SK-N-SH treated with all-trans-retinoic acid at 6 μM for 48 hours (cell line): ENCODE results near the gene TOX2.
A peak's percentile ranks its signal among the peaks of the same experiment; 100 is the strongest.

Source experiments
- ATAC-seq: fragments of 200-7000 bp; cut with Tn5 transposase; 3 replicates; pipeline ENCODE4 v1.9.1; 2020; ENCODE audit warnings: mild to moderate bottlenecking, moderate library complexity
- ARNTL ChIP-seq: fragments of 450-650 bp; formaldehyde crosslinking; IDR thresholded peaks from 2 replicates; pipeline ENCODE4 v1.5.0; 2020; ENCODE audit warnings: low read depth, mild to moderate bottlenecking, moderate library complexity, borderline replicate concordance
- BACH2 ChIP-seq: fragments of 250-450 bp; sonication (Bioruptor Pico); IDR thresholded peaks from 2 replicates; pipeline ENCODE4 v1.9.0; 2021; ENCODE audit warnings: mild to moderate bottlenecking, borderline replicate concordance
- CREB5 ChIP-seq: fragments of 250-450 bp; sonication (Bioruptor Pico); IDR thresholded peaks from 2 replicates; pipeline ENCODE4 v1.5.1; 2020; ENCODE audit warnings: low read depth, mild to moderate bottlenecking, moderate library complexity
- ESRRG ChIP-seq: fragments of 250-450 bp; sonication (Bioruptor Pico); IDR thresholded peaks from 2 replicates; pipeline ENCODE4 v1.6.1; 2021; ENCODE audit warnings: mild to moderate bottlenecking
- GLIS3 ChIP-seq: fragments of 250-450 bp; sonication (Bioruptor Pico); IDR thresholded peaks from 2 replicates; pipeline ENCODE4 v1.5.0; 2020; ENCODE audit warnings: mild to moderate bottlenecking, moderate library complexity
- ISL1 ChIP-seq: fragments of 250-450 bp; sonication (Bioruptor Pico); IDR thresholded peaks from 2 replicates; pipeline ENCODE4 v2.1.2; 2022; ENCODE audit warnings: mild to moderate bottlenecking, moderate library complexity
- PATZ1 ChIP-seq: fragments of 250-450 bp; sonication (Bioruptor Pico); IDR thresholded peaks from 2 replicates; pipeline ENCODE4 v1.8.0; 2020; ENCODE audit warnings: mild to moderate bottlenecking, moderate library complexity, borderline replicate concordance
- POU6F1 ChIP-seq: fragments of 250-450 bp; sonication (Bioruptor Pico); IDR thresholded peaks from 2 replicates; pipeline ENCODE4 v1.8.0; 2021; ENCODE audit warnings: low read depth, mild to moderate bottlenecking, moderate library complexity, borderline replicate concordance
- PPARA ChIP-seq: fragments of 250-450 bp; sonication (Bioruptor Pico); IDR thresholded peaks from 2 replicates; pipeline ENCODE4 v1.5.0; 2020; ENCODE audit warnings: mild to moderate bottlenecking, borderline replicate concordance
- RARB ChIP-seq: fragments of 250-450 bp; sonication (Bioruptor Pico); IDR thresholded peaks from 2 replicates; pipeline ENCODE4 v1.8.0; 2021; ENCODE audit warnings: mild to moderate bottlenecking, moderate library complexity
- SNAI2 ChIP-seq: fragments of 250-450 bp; sonication (Bioruptor Pico); IDR thresholded peaks from 2 replicates; pipeline ENCODE4 v1.5.0; 2020; ENCODE audit warnings: mild to moderate bottlenecking, moderate library complexity
- TCF4 ChIP-seq: fragments of 250-450 bp; sonication (Bioruptor Pico); IDR thresholded peaks from 2 replicates; pipeline ENCODE4 v1.8.0; 2021; ENCODE audit warnings: mild to moderate bottlenecking, moderate library complexity, borderline replicate concordance
- TOX ChIP-seq: fragments of 250-450 bp; sonication (Bioruptor Pico); IDR thresholded peaks from 2 replicates; pipeline ENCODE4 v1.8.0; 2021; ENCODE audit warnings: mild to moderate bottlenecking, moderate library complexity, borderline replicate concordance
- ZC3H10 ChIP-seq: fragments of 250-450 bp; sonication (Bioruptor Pico); IDR thresholded peaks from 2 replicates; pipeline ENCODE4 v1.5.1; 2021; ENCODE audit warnings: mild to moderate bottlenecking, moderate library complexity
- ZFP3 ChIP-seq: fragments of 250-450 bp; sonication (Bioruptor Pico); IDR thresholded peaks from 2 replicates; pipeline ENCODE4 v1.5.0; 2020; ENCODE audit warnings: mild to moderate bottlenecking, moderate library complexity
- ZFP30 ChIP-seq: fragments of 450-650 bp; formaldehyde crosslinking; IDR thresholded peaks from 2 replicates; pipeline ENCODE4 v1.5.0; 2022; ENCODE audit warnings: mild to moderate bottlenecking, moderate library complexity
- ZNF565 ChIP-seq: fragments of 450-650 bp; formaldehyde crosslinking; conservative IDR thresholded peaks from 2 replicates; pipeline ENCODE4 v1.5.0; 2020; ENCODE audit warnings: low read depth, mild to moderate bottlenecking, moderate library complexity
- ZNF70 ChIP-seq: fragments of 450-650 bp; formaldehyde crosslinking; IDR thresholded peaks from 2 replicates; pipeline ENCODE4 v1.5.0; 2020; ENCODE audit warnings: mild to moderate bottlenecking, moderate library complexity
- ZNF8 ChIP-seq: fragments of 450-650 bp; formaldehyde crosslinking; IDR thresholded peaks from 2 replicates; pipeline ENCODE4 v1.5.0; 2020; ENCODE audit warnings: mild to moderate bottlenecking, moderate library complexity
- TF ChIP-seq, protein P1 (sequence below): fragments of 250-450 bp; sonication (Bioruptor Pico); IDR thresholded peaks from 2 replicates; pipeline ENCODE4 v1.5.0; 2020; ENCODE audit warnings: mild to moderate bottlenecking, moderate library complexity

TOX2 gene

GRCh38 chr20:43906505-43907034, 8.1 kb upstream of the TOX2 start:
- no peak for ATAC-seq
- TF ChIP-seq ZFP3 (peak; percentile 70; the same call in 1 of the 2 replicates), CREB5 (CRISPR knock-in tag) (no peak), POU6F1 (no peak), ZC3H10 (no peak)

DNA sequence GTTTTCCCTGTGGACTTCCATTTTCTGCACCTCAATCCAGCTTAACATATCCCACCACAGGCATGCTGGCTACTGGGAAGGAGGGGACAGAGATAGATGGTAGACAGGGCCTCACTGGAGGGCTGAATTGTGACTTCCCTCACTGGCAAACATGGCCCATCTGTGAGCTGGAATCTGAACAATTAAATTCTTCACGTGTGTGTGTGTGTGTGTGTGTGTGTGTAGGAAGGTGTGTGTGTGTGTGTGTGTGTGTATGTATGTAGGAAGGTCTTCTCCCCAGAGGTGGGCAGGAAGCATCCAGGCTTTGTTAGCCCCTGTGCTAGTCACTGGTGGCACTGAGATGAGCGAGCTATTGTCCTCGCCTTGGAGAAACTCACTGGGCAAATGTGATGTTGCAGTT, 5.4 kb upstream of the TOX2 start:
- no peak for TF ChIP-seq GLIS3 (CRISPR knock-in tag)
- no peak for TF ChIP-seq PPARA
- no peak for TF ChIP-seq ZNF565 (CRISPR knock-in tag)
- TF ChIP-seq TCF4 (CRISPR knock-in tag) = no peak
- no peak for TF ChIP-seq BACH2 (CRISPR knock-in tag)
- TF ChIP-seq POU6F1 = no peak
- no peak for TF ChIP-seq ESRRG (CRISPR knock-in tag)
- TF ChIP-seq CREB5 (CRISPR knock-in tag) = no peak
- TF ChIP-seq ZFP3 = no peak
- no peak for ATAC-seq

- ATAC-seq = no peak
- TF ChIP-seq ZFP3 (no peak), ZNF70 (no peak), ISL1 (CRISPR knock-in tag) (no peak), ZNF565 (CRISPR knock-in tag) (no peak), CREB5 (CRISPR knock-in tag) (no peak), ZNF8 (CRISPR knock-in tag) (no peak), PPARA (no peak), ESRRG (CRISPR knock-in tag) (no peak), ARNTL (CRISPR knock-in tag) (no peak), ZC3H10 (no peak), ZFP30 (no peak), TCF4 (CRISPR knock-in tag) (no peak)
- TF ChIP-seq, protein P1, sequence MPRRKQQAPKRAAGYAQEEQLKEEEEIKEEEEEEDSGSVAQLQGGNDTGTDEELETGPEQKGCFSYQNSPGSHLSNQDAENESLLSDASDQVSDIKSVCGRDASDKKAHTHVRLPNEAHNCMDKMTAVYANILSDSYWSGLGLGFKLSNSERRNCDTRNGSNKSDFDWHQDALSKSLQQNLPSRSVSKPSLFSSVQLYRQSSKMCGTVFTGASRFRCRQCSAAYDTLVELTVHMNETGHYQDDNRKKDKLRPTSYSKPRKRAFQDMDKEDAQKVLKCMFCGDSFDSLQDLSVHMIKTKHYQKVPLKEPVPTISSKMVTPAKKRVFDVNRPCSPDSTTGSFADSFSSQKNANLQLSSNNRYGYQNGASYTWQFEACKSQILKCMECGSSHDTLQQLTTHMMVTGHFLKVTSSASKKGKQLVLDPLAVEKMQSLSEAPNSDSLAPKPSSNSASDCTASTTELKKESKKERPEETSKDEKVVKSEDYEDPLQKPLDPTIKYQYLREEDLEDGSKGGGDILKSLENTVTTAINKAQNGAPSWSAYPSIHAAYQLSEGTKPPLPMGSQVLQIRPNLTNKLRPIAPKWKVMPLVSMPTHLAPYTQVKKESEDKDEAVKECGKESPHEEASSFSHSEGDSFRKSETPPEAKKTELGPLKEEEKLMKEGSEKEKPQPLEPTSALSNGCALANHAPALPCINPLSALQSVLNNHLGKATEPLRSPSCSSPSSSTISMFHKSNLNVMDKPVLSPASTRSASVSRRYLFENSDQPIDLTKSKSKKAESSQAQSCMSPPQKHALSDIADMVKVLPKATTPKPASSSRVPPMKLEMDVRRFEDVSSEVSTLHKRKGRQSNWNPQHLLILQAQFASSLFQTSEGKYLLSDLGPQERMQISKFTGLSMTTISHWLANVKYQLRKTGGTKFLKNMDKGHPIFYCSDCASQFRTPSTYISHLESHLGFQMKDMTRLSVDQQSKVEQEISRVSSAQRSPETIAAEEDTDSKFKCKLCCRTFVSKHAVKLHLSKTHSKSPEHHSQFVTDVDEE (CRISPR knock-in tag) = no peak
Observed at GRCh38 chr20:43909720-43910119, 4.9 kb upstream of the TOX2 start.

GRCh38 chr20:43910564-43910963, 4.1 kb upstream of the TOX2 start:
- no peak for ATAC-seq
- no peak for TF ChIP-seq RARB (CRISPR knock-in tag)
- no peak for TF ChIP-seq TOX (CRISPR knock-in tag)
- no peak for TF ChIP-seq ZNF70
- TF ChIP-seq PPARA = no peak
- no peak for TF ChIP-seq SNAI2
- TF ChIP-seq, protein P1 (CRISPR knock-in tag) = no peak
- TF ChIP-seq ZFP3 = no peak
- no peak for TF ChIP-seq PATZ1 (CRISPR knock-in tag)
- no peak for TF ChIP-seq ZNF8 (CRISPR knock-in tag)
